Activated CD8-positive, alpha-beta memory T cell treated with anti-CD3 and anti-CD28 coated beads for 36 hours (primary cell): Measurements from ENCODE around the gene CNNM3. TPM values are rescaled to one million over a fixed set of nuclear protein-coding genes. Genes with fewer than 3 reads are reported as not detected.

Source experiments
- CTCF ChIA-PET: fragments of 350-600 bp; sonication (Branson Sonifier 250); formaldehyde crosslinking; loops from one replicate; lab custom pipeline; 2021; ENCODE audit warnings: antibody characterized with exemption; lab: Charles Lee
- POLR2A ChIA-PET: fragments of 350-600 bp; sonication (Branson Sonifier 250); formaldehyde crosslinking; loops from one replicate; lab custom pipeline; 2021; ENCODE audit warnings: antibody characterized with exemption; lab: Charles Lee
- total RNA-seq, 2 experiments: library from RNA; stranded (reverse); gene quantifications; one replicate each; pipeline ENCODE4 v1.2.3, GENCODE V29; 2021

The CNNM3 gene
- total RNA-seq, 2 experiments from 2014 or later = 28.5 to 29.0 TPM

GRCh38 chr2:96866149-96866548 lies 50.1 kb downstream of the CNNM3 start:
- ChIA-PET CTCF (interaction anchor here (1.1 to 4.5 kb wide), 2 partner anchors 8 to 85 kb away, joined by 4 to 39 read pairs; partner anchors contain the start of gene ANKRD39), POLR2A (no interaction called here)

GRCh38 chr2:96866586-96866985 lies 50.5 kb downstream of the CNNM3 start:
- ChIA-PET CTCF (interaction anchor here (1.1 to 4.5 kb wide), 2 partner anchors 9 to 84 kb away, joined by 4 to 39 read pairs; partner anchors contain the start of gene ANKRD39), POLR2A (no interaction called here)

DNA sequence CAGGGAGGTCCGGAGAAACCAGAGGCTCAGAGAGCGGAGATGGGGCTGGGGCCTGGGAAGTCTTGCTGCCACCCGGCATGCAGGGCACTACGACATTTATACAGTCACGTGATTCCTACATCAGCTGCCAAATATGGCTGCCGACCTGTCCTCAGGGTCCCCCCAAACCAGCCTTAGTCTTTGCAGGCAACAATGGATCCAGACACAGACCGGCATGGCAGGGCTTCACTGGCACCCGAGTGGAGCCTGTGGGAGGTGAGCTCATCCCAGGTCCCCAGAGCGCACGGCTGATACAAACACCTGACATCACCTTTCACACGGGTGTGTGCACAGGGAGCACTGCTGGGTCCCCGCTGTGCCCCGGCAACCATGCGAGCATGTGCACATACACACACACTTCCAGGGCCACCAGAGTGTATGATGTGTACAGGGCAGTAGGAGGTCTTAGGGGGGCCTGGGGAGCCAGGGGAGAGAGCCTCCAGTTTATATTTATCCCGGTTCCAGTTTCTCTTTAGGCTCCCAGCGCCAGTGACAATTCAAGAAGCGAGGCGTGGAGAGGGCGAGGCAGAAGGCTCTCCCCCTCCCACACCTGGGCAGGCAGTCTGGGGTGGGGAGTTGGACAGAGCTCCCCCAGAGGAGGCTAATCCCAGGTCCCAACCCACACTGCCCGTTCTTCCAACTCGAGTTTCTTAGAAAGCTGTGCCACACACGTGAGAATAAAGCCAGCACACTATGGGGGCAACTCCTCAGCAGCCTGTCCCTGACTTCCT lies 51.1 kb downstream of the CNNM3 start:
- CTCF ChIA-PET = interaction anchor here (1.1 to 4.5 kb wide), 3 partner anchors 9 to 85 kb away, joined by 4 to 39 read pairs (median 7); partner anchors contain the start of gene ANKRD39

GRCh38 chr2:96867756-96868554 lies 51.9 kb downstream of the CNNM3 start:
- CTCF ChIA-PET = interaction anchor here (0.6 to 4.5 kb wide), 10 partner anchors 10 to 314 kb away, joined by 3 to 39 read pairs (median 4); partner anchors contain the start of gene ANKRD39
- POLR2A ChIA-PET = interaction anchor here (0.6 to 1.2 kb wide), 6 partner anchors 9 to 873 kb away, joined by 3 to 5 read pairs (median 4); partner anchors contain the start of genes ANKRD39 and CNNM3

More for the DNA sequence above, 51.1 kb downstream of the CNNM3 start:
- POLR2A ChIA-PET = no interaction called here

- POLR2A ChIA-PET = interaction anchor here (0.6 to 1.2 kb wide), 7 partner anchors 10 to 873 kb away, joined by 3 to 5 read pairs (median 4); partner anchors contain the start of genes ANKRD39 and CNNM3
- CTCF ChIA-PET = interaction anchor here (0.6 to 4.5 kb wide), 11 partner anchors 11 to 314 kb away, joined by 3 to 39 read pairs (median 3); partner anchors contain the start of gene ANKRD39
These were observed 52.6 kb downstream of the CNNM3 start for GRCh38 chr2:96868555-96869280.

- ChIA-PET CTCF (interaction anchor here (0.9 to 4.5 kb wide), 5 partner anchors 11 to 244 kb away, joined by 3 to 39 read pairs (median 4); partner anchors contain the start of gene ANKRD39), POLR2A (interaction anchor here (0.6 to 1.0 kb wide), 3 partner anchors 53 to 835 kb away, joined by 3 to 4 read pairs (median 4); partner anchors contain the start of gene CNNM3)
These were observed 53.3 kb downstream of the CNNM3 start for GRCh38 chr2:96869281-96869821.

GRCh38 chr2:96869822-96870625 lies 54.0 kb downstream of the CNNM3 start, which contains the start of gene SEMA4C:
Gene SEMA4C, minus strand, starts transcription at chr2:96870080. Its CDS starts 2,194 bp downstream, at chr2:96867886.
- POLR2A ChIA-PET = interaction anchor here (0.6 to 1.1 kb wide), 2 partner anchors 12 to 834 kb away, joined by 4 to 5 read pairs; no protein-coding TSS in a partner anchor
- CTCF ChIA-PET = interaction anchor here (1.1 to 4.5 kb wide), 4 partner anchors 12 to 242 kb away, joined by 3 to 39 read pairs (median 4); partner anchors contain the start of gene ANKRD39

DNA sequence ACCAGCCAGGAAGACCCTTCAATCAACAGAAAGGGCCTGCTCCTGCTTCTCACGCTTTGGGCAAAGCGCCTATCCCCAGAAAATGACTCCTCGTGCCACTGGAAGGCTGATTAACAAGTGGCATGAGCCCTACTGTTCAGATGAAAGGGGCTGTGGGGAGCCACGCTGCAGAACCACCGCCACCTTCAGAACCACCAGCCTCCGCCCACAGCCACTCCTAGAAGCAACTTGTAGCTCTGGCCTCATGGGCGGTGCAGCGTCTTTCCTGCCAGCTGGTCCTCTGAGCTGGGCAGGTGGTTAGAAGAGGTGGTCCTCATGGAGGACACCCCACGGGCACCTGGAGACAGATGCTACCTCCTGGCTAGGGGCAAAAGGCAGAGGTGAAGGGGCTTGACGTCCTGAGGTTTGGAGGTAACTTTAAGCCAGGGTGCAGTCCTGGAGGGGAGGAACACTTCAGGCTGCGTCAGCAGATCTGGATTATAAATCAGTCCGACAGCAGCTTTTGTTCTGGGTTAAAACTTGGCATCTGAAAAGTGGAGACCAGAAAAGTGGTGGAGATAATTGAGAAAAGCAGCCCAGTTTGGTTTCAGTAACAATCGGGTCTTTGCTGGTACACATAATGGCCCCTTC lies 54.7 kb downstream of the CNNM3 start:
- POLR2A ChIA-PET = interaction anchor here (1.1 kb wide), 1 partner anchor 12 kb away, joined by 5 read pairs; no protein-coding TSS in a partner anchor
- CTCF ChIA-PET = interaction anchor here (0.8 to 1.4 kb wide), 4 partner anchors 13 to 241 kb away, joined by 3 to 4 read pairs (median 3); partner anchors contain the start of gene ANKRD39

DNA sequence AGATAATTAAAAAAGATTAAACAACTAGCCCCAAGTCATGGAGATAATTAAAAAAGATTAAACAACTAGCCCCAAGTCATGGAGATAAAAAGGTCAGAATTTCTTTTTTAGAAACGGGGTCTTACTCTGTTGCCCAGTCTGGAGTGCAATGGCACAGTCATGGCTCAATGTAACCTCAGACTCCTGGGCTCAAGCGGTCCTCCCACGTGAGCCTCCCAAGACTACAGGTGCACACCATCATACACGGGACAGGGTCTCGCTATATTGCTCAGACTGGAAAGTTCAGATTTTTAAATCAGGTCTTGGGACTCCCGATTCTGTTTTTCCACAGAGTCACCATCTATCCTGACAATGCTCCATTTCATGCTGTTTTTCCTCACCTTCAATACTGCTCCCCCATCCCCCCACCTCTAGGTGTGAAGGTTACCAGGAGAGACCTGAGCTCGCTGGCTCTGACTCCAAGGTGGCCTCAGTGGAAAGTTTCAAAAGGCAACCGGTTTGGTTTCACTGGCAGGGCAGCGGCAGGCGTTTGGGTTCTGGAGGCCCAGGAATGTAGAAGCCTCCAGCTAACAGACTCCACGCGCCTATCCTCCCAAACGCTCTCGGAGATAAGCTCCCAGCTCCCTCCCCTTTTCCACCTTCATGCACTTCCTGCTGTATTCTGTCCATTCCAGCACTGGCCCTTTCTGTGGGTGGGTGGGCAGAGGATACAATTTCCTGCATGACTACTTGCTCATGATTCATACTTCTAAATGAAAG lies 56.7 kb downstream of the CNNM3 start:
- POLR2A ChIA-PET = no interaction called here

GRCh38 chr2:96873651-96874096 lies 57.6 kb downstream of the CNNM3 start:
- POLR2A ChIA-PET = interaction anchor here (0.6 kb wide), 1 partner anchor 15 kb away, joined by 4 read pairs; no protein-coding TSS in a partner anchor
- CTCF ChIA-PET = interaction anchor here (0.6 to 0.8 kb wide), 3 partner anchors 15 to 77 kb away, joined by 3 to 4 read pairs (median 4); partner anchors contain the start of gene ANKRD39

More for the DNA sequence above, 56.7 kb downstream of the CNNM3 start:
- CTCF ChIA-PET = interaction anchor here (0.6 to 0.8 kb wide), 2 partner anchors 15 to 68 kb away, joined by 4 read pairs; partner anchors contain the start of gene ANKRD39

- POLR2A ChIA-PET = interaction anchor here (0.6 kb wide), 1 partner anchor 16 kb away, joined by 4 read pairs; no protein-coding TSS in a partner anchor
- CTCF ChIA-PET = interaction anchor here (0.6 to 1.1 kb wide), 2 partner anchors 77 kb away, joined by 3 to 5 read pairs; no protein-coding TSS in a partner anchor
These were observed 58.2 kb downstream of the CNNM3 start for GRCh38 chr2:96874198-96874831.

DNA sequence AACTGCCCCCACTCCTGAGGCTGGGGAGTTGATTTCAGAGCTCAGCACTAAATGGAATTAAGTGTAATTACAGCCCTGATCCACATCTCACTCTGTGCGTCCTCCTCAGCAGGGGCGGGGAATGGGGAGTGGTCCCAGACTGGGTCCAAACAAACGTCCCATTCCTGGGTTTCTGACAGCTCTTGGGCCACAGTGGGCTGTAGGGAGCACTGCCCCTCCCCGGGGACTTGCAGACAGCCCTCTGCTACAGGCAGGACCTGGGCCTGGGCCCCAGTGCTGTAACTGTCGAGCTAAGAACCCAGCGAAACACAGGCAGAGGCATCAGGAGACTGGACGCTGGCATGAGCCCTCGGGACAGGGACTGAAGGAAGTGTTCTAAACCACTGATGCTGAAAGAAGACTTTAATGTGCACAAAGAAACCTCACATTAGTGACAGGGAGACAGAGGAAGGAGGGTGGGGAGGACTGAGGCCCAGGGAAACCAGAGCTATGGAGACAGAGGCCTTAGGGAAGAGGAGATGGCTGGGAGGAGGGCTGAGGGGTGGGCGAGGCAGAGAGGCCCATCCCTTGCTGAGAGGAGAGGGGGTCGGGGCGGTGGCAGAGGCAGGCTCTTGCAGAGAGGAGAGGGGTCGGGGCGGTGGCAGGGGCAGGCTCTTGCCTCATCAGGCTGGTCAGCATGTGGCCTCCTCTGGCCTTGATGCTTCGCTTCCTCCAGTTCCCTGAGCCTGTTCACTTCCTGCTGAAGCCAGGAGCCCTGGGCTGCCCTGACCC lies 59.6 kb downstream of the CNNM3 start:
- ChIA-PET CTCF (interaction anchor here (1.1 to 1.2 kb wide), 2 partner anchors 17 to 75 kb away, joined by 4 to 5 read pairs; no protein-coding TSS in a partner anchor), POLR2A (no interaction called here)

- ChIA-PET CTCF (interaction anchor here (0.7 to 1.2 kb wide), 2 partner anchors 18 to 43 kb away, joined by 3 to 4 read pairs; no protein-coding TSS in a partner anchor), POLR2A (no interaction called here)
These were observed 60.4 kb downstream of the CNNM3 start for GRCh38 chr2:96876269-96877041.
